NCI-H510A treated with DMSO at 0.1 percent for 48 hours (cell line): ENCODE measurements around the gene ZNF511.

Experiments
- DNase-seq: peaks from one replicate; lab custom pipeline; 2025; lab: John Stamatoyannopoulos, UW

The ZNF511 gene

DNA sequence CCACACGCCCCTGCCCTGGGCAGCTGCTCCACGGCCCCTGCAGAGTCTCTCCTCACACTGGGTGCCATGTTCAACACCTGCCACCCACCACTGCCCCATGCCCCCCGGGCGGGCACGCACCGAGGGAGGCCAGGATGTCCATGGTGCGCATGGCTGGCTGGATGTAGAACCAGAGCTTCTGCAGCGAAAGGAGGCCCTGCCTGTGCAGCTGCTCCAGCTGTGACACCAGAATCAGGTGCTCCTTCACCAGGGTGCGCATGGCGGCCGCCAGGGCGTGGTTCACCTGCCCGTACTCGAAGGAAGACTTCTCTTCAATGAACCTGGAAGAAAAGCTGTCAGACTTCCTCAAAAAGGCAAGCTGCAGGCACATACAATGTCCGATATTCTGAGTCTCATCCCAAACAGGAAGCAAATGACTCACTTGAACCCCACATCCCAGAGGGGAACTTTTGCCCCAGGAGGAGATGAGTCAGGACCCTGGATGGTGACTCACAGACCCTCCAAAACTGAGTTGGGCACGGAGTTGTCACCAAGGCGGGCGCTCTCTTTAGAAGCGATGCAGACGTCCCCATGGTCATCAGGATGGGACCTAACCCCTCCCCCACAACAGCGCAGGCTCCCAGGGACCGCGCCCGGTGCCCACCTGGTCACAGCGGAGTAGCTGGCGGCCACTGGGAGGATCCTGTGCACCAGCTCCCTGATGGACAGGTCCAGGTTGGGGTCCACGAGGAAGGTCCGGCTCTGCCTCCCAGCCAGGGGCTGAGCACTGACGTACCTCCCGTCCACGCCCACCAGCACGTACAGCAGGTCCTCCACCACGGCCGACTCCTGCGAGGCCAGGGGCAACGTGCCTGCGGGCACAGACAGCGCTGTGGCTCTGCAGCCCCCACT, 15.6 kb upstream of the ZNF511 start:
- no peak for DNase-seq

- DNase-seq: no peak
These were observed 14.9 kb upstream of the ZNF511 start for GRCh38 chr10:133293810-133294119.

DNA sequence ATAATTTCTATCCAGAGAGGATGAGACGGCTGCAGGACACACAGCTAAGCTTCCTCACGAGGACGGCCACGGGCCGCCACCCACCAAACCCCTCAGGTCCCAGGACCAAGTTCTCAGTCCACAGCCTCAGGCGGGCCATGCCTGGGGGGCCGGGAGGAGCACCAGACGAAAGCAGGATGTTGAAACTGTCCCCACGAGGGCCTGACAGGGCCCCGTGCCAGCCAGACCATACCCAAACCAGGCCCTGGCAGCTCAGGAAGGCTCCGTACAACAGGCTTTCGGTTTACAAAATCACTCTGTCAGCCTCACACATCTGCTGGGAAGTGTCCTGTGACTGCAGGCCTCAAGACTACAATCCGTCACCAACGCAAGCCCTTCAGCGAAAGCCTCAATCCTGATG, 14.5 kb upstream of the ZNF511 start:
- no peak for DNase-seq

DNA sequence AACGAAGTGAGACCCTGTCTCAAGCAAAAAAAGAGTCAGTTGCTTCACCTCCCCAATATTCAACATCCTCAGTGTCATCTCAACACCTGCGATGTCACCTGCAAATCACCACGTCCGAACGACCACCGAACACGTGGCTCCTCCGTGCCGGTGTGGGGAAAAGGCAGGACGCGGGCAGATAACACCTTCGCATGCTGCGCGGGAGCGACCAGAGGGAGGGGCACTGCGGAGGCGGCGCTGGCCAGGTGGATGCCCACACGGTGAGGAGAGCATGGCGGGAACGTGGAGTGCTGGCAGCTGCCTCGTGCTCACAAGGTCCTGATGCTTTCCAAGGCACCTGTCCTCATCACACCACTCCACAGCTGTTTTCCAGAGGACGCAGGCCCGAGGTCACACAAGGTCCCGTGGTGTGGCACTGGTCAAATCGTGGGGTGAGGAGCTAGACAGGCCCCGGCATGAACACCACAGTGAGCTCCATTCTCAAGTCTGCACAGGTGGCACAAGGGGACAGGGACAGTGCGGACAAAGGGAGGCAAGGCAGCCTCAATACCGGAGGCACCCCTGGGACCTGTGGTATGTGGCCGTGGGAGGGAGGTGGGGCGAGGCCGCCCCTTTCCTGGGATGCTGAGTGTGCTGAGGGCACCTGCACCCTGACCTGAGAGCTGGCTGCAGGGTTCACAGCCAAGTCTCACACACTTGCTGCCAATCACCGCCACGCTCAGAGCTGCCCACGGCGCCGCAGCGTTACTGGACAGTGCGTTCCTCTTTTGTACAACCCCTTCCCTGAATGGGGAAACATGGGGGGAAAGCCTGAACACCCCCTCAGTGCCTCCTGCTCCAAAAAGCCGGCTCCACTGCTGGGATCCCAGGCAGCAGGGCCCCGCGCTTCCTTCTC, 13.0 kb upstream of the ZNF511 start:
- no peak for DNase-seq

DNA sequence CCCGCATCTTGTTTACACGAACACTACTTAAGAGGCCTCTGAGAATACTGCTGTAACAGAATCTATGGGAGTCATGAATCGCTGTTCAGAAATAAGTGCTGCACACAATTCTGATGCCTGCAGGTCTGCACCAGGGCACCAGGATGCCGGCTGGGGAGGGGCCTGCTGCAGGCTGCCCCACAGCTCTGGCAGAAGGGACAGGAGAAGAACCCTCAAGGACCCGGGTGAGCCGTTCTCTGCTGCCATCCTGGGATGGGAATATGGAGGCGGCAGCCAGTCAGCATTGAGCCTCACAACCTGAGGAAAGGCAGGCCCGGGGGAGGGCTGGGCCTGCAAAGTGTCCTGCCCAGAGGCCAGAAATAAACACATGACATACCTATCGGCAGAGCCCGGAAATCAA, 11.2 kb upstream of the ZNF511 start:
- no peak for DNase-seq

- no peak for DNase-seq
These were observed 10.2 kb upstream of the ZNF511 start for GRCh38 chr10:133298466-133298865.

- no peak for DNase-seq
These were observed 9.5 kb upstream of the ZNF511 start for GRCh38 chr10:133299224-133299623.

GRCh38 chr10:133299738-133300137, 9.0 kb upstream of the ZNF511 start:
- DNase-seq: no peak

GRCh38 chr10:133302230-133302629, 6.5 kb upstream of the ZNF511 start:
- DNase-seq: no peak

DNA sequence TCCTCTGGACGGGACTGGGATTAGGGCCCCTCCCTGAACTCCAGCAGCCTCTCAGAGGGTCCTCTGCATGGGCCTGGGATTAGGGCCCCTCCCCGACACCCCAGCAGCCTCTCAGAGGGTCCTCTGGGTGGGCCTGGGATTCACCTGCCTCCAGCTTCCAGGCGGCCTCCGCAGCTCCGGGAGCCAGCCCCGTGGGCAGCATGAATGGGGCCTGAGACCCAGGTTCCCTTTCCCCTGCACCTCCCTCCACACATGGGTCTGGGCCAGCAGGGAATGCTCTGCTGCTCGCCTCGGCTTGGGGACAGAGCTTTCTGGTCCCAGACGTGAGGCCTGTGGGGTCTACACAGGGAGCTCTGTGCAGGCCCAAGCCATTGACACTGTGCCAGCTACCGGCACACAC, 5.5 kb upstream of the ZNF511 start:
- DNase-seq: no peak

GRCh38 chr10:133306097-133306476, 2.6 kb upstream of the ZNF511 start:
- DNase-seq: no peak

DNA sequence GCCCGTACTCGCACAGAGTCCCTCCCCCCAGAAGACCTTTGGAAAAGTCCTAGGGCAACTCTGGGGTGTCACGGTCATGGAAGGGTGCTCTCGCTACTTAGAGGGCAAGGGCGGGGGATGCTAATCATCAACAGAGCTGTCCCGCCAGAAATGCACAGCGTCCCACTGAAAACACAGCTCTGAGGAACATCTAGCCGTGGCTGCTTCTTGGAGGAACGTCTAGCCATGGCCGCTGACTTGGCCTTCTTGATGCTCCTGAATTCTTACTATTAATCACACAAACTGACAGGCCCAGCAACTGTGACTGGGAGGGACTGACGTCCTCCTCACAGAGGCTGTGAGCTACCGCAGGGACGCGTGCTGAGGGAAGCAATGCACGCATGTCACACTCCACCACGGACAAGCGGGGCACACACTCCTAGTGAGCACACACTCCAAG, 1.8 kb upstream of the ZNF511 start:
- DNase-seq: no peak

- DNase-seq: peak; percentile 71
These were observed 816 bp upstream of the ZNF511 start for GRCh38 chr10:133307776-133308420.

- DNase-seq: peak; percentile 81
These were observed 496 bp downstream of the ZNF511 start for GRCh38 chr10:133309100-133309719.

- peak; percentile 73 for DNase-seq
These were observed 1.1 kb downstream of the ZNF511 start for GRCh38 chr10:133309720-133310398.

DNA sequence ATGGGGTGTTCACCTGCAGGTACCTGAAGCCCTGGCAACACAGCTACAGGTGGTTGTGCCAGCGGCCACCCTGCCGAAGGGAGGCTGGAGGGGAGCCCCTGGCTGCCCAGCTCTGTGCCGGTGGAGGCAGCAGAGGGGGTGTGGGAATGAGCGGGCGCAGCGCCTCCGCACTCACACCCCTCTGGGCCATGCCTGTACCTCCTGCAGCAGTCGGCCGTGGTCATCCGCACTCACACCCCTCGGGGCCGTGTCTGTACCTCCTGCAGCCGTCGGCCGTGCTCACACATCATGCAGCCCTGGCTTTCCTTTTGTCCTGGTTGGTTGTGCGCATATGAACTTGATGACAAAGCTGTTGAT, 1.7 kb downstream of the ZNF511 start:
- no peak for DNase-seq

- DNase-seq: no peak
These were observed 2.1 kb downstream of the ZNF511 start for GRCh38 chr10:133310789-133311188.

- no peak for DNase-seq
These were observed 2.9 kb downstream of the ZNF511 start for GRCh38 chr10:133311570-133311969.

- no peak for DNase-seq
These were observed 3.5 kb downstream of the ZNF511 start for GRCh38 chr10:133312016-133312768.

- no peak for DNase-seq
These were observed 4.0 kb downstream of the ZNF511 start for GRCh38 chr10:133312769-133313145.

DNA sequence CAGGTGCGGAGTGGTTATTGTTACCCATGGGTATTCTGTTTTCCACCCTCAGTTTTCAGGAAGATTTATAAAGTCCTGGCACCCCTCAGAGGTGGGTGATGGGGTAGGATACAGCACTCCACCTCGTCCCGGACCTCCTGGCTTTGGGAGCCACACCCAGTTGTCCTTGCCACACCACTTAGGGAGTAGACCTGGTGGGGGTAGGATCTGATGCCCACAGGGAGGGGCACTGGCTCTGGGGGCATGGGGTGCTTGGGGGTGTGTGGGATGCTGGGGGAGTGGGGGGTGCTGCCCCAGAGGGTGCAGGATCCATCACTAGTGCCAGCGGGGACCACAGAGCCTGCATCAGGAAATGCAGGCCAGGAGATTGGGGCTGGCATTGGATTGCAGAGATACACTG, 4.5 kb downstream of the ZNF511 start:
- no peak for DNase-seq
